Spinal cord (tissue), 10 donors: ENCODE data around the gene STX8. TPM values are rescaled to one million over a fixed set of nuclear protein-coding genes. Genes with fewer than 3 reads are reported as not detected.

ENCODE experiments used
- DNase-seq, 6 donors: peaks; one replicate each; pipeline versions ENCODE4 v3.0.0 to v3.0.0-alpha.2; 2013 to 2015; ENCODE audit warnings: low spot score in 6 of 6, low read depth in 4 of 6
- H3K27ac ChIP-seq: one replicate; pipeline ENCODE4 v1.5.1; 2013; ENCODE audit warnings: low read depth, low read length, control low read depth
- H3K27me3 ChIP-seq: one replicate; pipeline ENCODE4 v1.6.1; 2013; ENCODE audit warnings: low read length; ENCODE audit not compliant: control insufficient read depth, insufficient read depth
- H3K36me3 ChIP-seq: one replicate; pipeline ENCODE4 v1.6.1; 2013; ENCODE audit warnings: low read length; ENCODE audit not compliant: control insufficient read depth, insufficient read depth
- H3K4me1 ChIP-seq: one replicate; pipeline ENCODE4 v1.6.1; 2013; ENCODE audit warnings: low read length; ENCODE audit not compliant: control insufficient read depth, insufficient read depth
- H3K4me3 ChIP-seq: one replicate; pipeline ENCODE4 v1.5.1; 2013; ENCODE audit warnings: low read depth, low read length, control low read depth
- H3K9me3 ChIP-seq: one replicate; pipeline ENCODE4 v1.6.1; 2013; ENCODE audit warnings: low read length; ENCODE audit not compliant: control insufficient read depth, insufficient read depth
- WGBS: methylation state at CpG from one replicate; pipeline ENCODE4 v1.1.5; 2013; ENCODE audit warnings: missing lambda C conversion rate; ENCODE audit not compliant: insufficient coverage; 5-methylcytosine and 5-hydroxymethylcytosine counted together
- polyA plus RNA-seq, 2 donors: library from polyadenylated mRNA; unstranded; fragments of 120-200 nt; gene quantifications; one replicate each; pipeline ENCODE4 v1.2.1, GENCODE V29; 2013; ENCODE audit not compliant: insufficient read length in 2 of 2
- total RNA-seq, 2 donors: library from RNA; depleted of rRNA in 1 of 2; stranded (reverse); fragments of 120-200 nt in 1 of 2; fragments of >200 nt in 1 of 2; gene quantifications; one replicate each; pipeline versions ENCODE4 v1.2.3 to v1.2.4, GENCODE V29; 2013 to 2014
- donor health status: healthy.

STX8 gene
- total and polyA plus RNA-seq, 4 donors: 55.5 to 89.2 (median 63.2) TPM

DNA sequence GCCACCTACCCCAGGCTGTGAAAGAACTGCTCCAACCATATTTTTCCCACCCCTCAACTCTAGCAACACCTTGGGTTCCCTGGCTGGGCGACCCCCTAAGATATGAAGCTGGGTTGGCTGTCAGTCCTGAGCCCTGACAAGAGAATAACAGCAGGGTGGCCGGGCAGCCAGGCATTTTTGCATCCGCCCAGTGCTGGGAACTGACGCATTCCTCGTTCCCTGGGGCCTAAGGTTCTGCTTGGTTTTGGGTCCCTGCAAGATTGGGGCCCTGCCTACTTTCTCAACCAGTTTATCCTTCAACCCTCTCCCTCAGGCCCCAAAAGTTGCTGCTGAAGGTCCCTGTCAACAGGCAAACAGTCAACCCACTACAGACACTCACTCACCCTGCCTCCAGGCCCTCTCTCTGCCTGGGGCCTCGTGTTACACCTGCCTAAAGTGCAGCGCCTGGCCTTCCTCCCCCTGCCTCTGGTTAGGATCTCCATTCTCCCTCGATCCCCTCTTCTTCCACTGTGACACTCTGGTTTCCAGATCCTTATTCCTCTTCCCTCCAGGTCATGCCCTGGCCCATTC is 151.5 kb downstream of the STX8 start:
- no peak for DNase-seq
- no peak overlapping the region for H3K4me3 ChIP-seq
- H3K27ac ChIP-seq: no peak overlapping the region
- H3K27me3 ChIP-seq: no peaks in the 10 kb centered on the region
- WGBS: 91% methylated on average over 8 of the region's 8 CpGs
- H3K36me3 ChIP-seq: no peaks in the 10 kb centered on the region
- H3K4me1 ChIP-seq: peaks cover 3% of the 10 kb centered on the region
- H3K9me3 ChIP-seq: no peaks in the 10 kb centered on the region

DNA sequence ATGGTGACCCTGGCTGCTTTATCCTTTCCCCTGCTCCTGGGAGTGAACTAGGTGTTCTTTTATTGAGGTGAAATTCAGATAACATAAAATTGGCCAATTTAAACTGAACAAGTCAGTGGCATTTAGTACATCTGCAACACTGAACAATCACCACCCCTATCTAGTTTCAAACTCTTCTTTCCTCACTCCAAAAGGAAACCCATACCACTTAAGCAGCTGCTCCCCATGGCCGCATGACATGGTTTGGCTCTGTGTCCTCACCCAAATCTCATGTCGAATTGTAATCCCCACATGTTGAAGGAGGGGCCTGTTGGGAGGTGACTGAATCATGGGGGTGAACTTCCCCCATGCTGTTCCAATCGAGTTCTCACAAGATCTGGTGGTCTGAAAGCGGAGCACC is 154.1 kb downstream of the STX8 start:
- no CpG with 5 or more reads among the region's 4 CpGs for WGBS
- H3K27ac ChIP-seq: no peak overlapping the region
- no peak overlapping the region for H3K4me3 ChIP-seq
- no peaks in the 10 kb centered on the region for H3K36me3 ChIP-seq
- H3K4me1 ChIP-seq: no peaks in the 10 kb centered on the region
- H3K9me3 ChIP-seq: no peaks in the 10 kb centered on the region
- no peak for DNase-seq
- no peaks in the 10 kb centered on the region for H3K27me3 ChIP-seq

DNA sequence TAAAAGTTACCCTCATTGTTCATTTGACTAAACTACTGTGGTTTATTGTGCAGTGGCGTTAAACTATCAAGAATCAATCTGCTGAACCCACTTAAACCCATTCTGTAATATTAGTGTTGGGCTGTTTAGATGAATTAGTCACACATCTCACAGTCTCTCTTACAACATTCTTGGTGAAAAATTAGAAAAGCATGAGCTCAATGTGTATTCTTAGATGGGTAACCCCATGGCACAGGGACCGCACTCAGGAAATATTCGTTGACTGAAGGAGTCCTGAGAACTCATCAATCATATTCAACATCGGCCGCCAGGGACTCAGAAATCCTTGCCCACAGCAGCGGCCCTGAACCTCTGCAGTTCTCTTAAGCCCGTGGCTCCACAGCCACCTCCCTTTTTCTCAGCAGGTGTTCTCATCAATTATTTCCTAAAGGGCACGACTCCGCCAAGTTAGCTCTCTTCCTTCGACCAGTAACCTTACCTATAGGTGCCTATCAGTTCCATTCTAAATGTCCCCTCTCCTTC is 155.6 kb downstream of the STX8 start:
- no peak for DNase-seq
- Histone ChIP-seq H3K27ac (no peak overlapping the region), H3K9me3 (no peaks in the 10 kb centered on the region), H3K27me3 (no peaks in the 10 kb centered on the region), H3K36me3 (no peaks in the 10 kb centered on the region), H3K4me1 (no peaks in the 10 kb centered on the region), H3K4me3 (no peak overlapping the region)
- 94% methylated on average over 9 of the region's 10 CpGs for WGBS

DNA sequence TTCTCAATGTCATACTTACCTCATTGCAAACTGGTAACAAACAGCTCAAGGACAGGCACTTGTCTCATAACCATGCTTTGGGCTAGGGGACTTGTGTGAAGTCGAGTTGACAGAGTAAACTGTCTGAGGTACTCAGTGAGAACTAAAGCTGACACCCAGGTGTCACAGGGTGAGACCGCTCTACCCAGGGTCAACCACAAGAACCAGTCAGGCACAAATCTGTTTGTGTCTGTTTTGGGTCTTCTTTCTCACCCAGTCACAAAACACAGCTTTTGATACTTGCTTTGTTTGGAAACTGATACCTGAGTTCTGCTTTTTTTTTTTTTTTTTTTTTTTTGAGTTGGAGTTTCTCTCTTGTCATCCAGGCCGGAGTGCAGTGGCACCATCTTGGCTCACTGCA is 161.1 kb downstream of the STX8 start:
- no peak overlapping the region for H3K4me3 ChIP-seq
- no peaks in the 10 kb centered on the region for H3K36me3 ChIP-seq
- DNase-seq: no peak
- no peaks in the 10 kb centered on the region for H3K9me3 ChIP-seq
- H3K27me3 ChIP-seq: no peaks in the 10 kb centered on the region
- no peaks in the 10 kb centered on the region for H3K4me1 ChIP-seq
- H3K27ac ChIP-seq: no peak overlapping the region
- WGBS: 100% methylated on average over 1 of the region's 3 CpGs

DNA sequence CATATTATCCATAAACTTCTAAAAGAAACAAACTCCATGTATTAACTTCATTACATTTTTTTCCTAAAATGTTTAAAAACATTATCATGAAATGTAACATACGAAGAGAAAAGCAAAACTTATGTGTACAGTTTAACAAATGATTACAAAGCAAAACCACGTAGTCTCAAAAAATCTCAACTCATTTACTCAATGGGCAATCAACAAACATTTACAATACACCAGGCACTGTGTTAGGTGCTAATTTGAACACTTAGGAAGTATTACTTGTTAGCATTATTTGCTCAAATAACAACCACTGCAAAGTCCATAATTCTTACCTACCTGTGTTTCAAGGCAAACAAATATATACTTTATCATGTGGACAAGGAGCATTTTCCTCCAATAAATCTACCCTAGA is 164.9 kb downstream of the STX8 start:
- Histone ChIP-seq H3K4me1 (peaks cover 4% of the 10 kb centered on the region), H3K27ac (no peak overlapping the region), H3K27me3 (no peaks in the 10 kb centered on the region), H3K36me3 (no peaks in the 10 kb centered on the region), H3K4me3 (no peak overlapping the region), H3K9me3 (no peaks in the 10 kb centered on the region)
- WGBS: no CpG with 5 or more reads among the region's 2 CpGs
- DNase-seq: no peak

DNA sequence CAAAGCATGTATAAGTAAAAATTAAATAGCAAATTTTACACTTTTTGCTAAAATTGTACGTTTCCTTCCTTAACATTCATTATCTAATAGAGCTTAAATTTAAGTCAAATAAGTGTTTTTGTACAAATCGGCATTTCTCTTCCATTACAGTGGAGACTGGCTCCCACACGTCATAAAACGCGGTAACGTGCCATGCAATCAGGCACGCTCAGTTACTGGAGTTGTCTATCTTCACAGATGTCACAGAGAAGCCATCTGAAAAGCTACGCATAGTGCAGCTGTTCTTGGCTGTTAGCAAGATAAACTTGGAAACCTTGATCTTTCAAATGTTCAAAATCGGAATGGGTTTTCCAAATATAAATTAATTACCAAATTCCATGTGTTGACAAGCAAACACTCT is 165.3 kb downstream of the STX8 start:
- Histone ChIP-seq H3K9me3 (no peaks in the 10 kb centered on the region), H3K27ac (no peak overlapping the region), H3K27me3 (no peaks in the 10 kb centered on the region), H3K4me1 (peaks cover 4% of the 10 kb centered on the region), H3K36me3 (no peaks in the 10 kb centered on the region), H3K4me3 (no peak overlapping the region)
- WGBS: 39% methylated on average over 6 of the region's 9 CpGs
- peak in 1 of 6 donors; percentile 71 for DNase-seq

DNA sequence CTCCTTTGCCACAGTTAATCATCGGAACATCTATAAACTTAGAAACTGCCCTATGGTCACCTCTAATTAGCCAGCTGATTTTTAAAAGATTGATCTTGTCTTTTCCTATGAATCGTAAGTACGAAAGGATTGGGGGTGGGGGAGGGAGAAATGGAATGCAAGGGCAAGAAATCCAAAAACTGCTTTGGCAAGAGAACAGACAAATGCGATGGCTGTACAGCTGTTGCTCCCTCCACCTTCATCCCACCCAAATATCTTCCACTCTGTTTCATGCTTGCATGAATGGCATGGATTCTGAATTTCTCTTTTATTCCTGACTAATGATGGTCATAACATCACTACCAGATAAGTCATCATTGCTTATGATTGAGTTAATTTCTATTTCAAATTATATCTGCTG is 165.7 kb downstream of the STX8 start:
- Histone ChIP-seq H3K4me1 (peaks cover 4% of the 10 kb centered on the region), H3K4me3 (no peak overlapping the region), H3K27me3 (no peaks in the 10 kb centered on the region), H3K9me3 (no peaks in the 10 kb centered on the region), H3K36me3 (no peaks in the 10 kb centered on the region), H3K27ac (no peak overlapping the region)
- peak in 1 of 6 donors; percentile 39 for DNase-seq
- WGBS: no CpG with 5 or more reads among the region's 4 CpGs

DNA sequence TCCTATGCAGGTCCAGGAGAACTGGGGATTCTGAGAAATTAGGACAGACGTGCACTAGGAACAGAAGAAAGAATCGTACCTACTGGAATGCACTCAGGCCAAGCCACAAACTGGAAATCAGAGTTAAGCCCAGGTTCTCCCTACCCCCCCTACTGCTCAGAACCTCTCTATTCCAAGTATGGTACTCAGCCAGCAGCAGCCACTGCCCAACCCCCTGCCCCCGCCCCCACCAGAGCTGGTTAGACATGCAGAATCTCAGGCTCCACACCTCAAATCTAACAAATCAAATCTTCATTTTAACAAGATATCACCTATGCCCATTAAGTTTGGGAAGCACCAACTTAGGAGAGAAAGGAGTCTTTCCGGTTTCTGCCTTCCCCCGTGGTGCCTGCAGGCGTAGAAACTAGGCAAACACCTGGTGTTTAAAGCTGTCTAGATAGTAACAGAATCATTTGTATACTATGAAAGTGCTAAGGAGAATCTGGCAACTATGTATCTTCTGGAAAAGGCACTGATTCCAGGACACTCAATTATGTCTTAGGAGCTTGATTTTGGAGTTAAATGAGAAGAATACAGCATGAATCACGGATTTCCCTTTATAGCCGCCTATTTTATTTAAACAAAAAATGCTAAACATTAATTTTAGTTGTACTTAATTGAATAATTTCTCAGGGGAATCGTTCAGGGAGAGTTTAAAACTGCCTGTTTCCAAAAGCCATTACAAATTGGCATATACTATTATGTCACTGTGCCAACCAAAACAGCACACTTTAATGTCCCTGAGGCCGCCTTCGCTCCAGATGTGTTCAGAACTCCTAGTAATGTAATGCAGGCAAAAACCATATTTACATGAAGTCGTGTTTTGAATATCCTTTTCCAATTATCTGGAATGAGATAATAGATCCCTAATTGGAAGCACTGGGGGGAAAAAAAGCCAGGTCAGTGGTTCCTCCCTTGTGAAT is 166.5 kb downstream of the STX8 start:
- Histone ChIP-seq H3K4me3 (no peak overlapping the region), H3K9me3 (no peaks in the 10 kb centered on the region), H3K27me3 (no peaks in the 10 kb centered on the region), H3K36me3 (no peaks in the 10 kb centered on the region), H3K4me1 (peaks cover 4% of the 10 kb centered on the region), H3K27ac (no peak overlapping the region)
- DNase-seq: peak in 2 of 6 donors; percentile 30 to 88
- WGBS: 70% methylated on average over 6 of the region's 12 CpGs

DNA sequence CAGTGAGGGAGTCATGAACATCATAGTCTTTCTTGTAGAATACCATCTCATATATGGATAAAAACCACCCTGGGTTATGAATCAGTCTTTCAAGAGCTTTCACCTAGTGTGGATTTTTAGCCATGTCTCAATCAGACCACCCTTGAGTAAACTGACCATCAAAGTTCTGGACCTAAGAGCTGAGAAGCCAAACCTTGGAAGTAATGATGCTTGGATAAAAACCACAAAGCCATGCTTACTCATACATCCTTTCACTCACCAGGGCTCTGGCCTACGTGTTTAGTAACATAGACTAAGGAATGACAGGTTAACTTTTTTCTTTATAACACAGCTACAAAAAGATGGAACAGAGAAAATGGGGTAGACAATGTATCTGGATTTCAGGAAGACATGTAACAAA is 167.2 kb downstream of the STX8 start:
- no CpG with 5 or more reads among the region's 1 CpG for WGBS
- Histone ChIP-seq H3K27me3 (no peaks in the 10 kb centered on the region), H3K36me3 (no peaks in the 10 kb centered on the region), H3K4me3 (no peak overlapping the region), H3K9me3 (no peaks in the 10 kb centered on the region), H3K4me1 (peaks cover 4% of the 10 kb centered on the region), H3K27ac (no peak overlapping the region)
- no peak for DNase-seq
